ENCODE results near the gene KIFC3. TPM values are rescaled to one million over a fixed set of nuclear protein-coding genes. Genes with fewer than 3 reads are reported as not detected.

The KIFC3 gene
- total and polyA plus RNA-seq, 2 of the 13 experiments (the other 11 are each of a cell fraction or from before 2014, with no cell fraction given): 42.1 to 45.3 TPM

DNA sequence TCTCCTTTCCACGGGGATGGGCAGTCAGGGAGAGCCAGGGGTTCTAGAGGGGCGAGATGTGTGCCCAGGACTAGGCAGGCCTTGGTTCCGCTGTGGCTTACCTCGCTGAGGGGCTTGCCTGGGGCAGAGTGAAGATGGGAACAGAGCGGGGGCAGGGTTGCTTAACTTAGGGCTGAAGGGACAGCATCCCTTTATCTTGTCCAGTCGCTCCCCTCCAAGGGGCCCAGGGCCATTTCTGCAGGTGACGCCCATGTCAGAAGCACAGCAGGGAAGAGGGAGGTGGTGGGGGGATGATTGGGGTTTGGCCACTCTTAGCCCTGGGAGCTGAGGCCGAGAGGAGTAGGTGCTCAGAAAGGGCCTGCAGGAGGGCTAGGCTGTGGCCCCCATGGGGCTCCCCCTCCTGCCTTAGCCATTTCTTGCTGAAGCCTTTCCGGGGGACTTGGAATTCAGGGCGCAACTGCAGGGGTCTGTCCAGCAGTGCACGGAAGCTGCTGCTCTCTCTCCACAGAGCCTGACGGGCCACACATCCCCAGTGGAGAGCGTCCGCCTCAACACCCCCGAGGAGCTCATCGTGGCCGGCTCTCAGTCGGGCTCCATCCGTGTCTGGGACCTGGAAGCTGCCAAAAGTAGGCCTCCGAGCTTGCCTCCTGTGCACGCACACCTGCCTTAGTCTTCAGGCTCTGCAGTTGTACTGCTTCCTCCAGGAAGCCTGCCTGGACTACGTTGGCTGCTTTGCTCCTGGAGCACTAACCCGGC lies 58.2 kb downstream of the KIFC3 start:
- in situ Hi-C loops (cut with HindIII; ENCODE audit: extremely low pct_ligation_motif_present, low pct_unique_long_range_greater_than_20kb): no loop called here
- no peak; the same call in 2 of the 3 replicates for ATAC-seq
- Histone ChIP-seq H4K20me1 (ENCODE audit: insufficient read depth, low read length) (no peaks in the 10 kb centered on the region), H3K4me3 (replicated peaks in 1 of 3; ENCODE audit: insufficient read depth in 1 of 3, low read depth in 2 of 3, low read length in 3 of 3) (no peak overlapping the region), H3K9ac (ENCODE audit: insufficient read depth, low read depth, low read length) (no peak overlapping the region), H2AFZ (ENCODE audit: low read length) (no peak overlapping the region), H3K27ac (ENCODE audit: extremely low read length, insufficient read depth, low read length) (no peak overlapping the region), H3K9me3 (ENCODE audit: low read length) (no peaks in the 10 kb centered on the region), H3K27me3 (ENCODE audit: control insufficient read depth in 1 of 2, insufficient read depth in 2 of 2, low read length in 2 of 2) (no peaks in the 10 kb centered on the region), H3K4me2 (ENCODE audit: low read depth, low read length) (no peak overlapping the region), H3K36me3 (replicated peaks in 1 of 2; ENCODE audit: control insufficient read depth in 1 of 2, insufficient read depth in 2 of 2, low read length in 2 of 2) (peaks cover 12 to 32% of the 10 kb centered on the region in 2 experiments; a peak in 4 of 5 replicates), H3K4me1 (ENCODE audit: insufficient read depth, low read length) (no peaks in the 10 kb centered on the region), H3K79me2 (ENCODE audit: insufficient read depth, low read length) (no peaks in the 10 kb centered on the region)
- CTCF ChIA-PET (ENCODE audit: low intra/inter-chr PET ratio, low total read pairs): no interaction called here
- BruUV-seq (replicated peaks): no TSS peak
- TF ChIP-seq ZBTB7B (CRISPR knock-in tag; IDR thresholded peaks at IDR 0.05): no peak
- TF ChIP-seq, protein P1, sequence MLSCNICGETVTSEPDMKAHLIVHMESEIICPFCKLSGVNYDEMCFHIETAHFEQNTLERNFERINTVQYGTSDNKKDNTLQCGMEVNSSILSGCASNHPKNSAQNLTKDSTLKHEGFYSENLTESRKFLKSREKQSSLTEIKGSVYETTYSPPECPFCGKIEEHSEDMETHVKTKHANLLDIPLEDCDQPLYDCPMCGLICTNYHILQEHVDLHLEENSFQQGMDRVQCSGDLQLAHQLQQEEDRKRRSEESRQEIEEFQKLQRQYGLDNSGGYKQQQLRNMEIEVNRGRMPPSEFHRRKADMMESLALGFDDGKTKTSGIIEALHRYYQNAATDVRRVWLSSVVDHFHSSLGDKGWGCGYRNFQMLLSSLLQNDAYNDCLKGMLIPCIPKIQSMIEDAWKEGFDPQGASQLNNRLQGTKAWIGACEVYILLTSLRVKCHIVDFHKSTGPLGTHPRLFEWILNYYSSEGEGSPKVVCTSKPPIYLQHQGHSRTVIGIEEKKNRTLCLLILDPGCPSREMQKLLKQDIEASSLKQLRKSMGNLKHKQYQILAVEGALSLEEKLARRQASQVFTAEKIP (CRISPR knock-in tag; IDR thresholded peaks at IDR 0.05; ENCODE audit: borderline replicate concordance): no peak
- peak; percentile 51 for TF ChIP-seq ZFP36 (IDR thresholded peaks at IDR 0.05; ENCODE audit: borderline replicate concordance, low read depth, low read length, partially characterized antibody)
- no peak for DNase-seq (ENCODE audit: low spot score)
- 91% methylated on average over 18 of the region's 23 CpGs for WGBS (ENCODE audit: low lambda C conversion rate)
- intact Hi-C loops (cut with micrococcal nuclease; ENCODE audit: unreplicated experiment): no loop called here
- POLR2A ChIA-PET: no interaction called here
- no peak for FAIRE-seq

DNA sequence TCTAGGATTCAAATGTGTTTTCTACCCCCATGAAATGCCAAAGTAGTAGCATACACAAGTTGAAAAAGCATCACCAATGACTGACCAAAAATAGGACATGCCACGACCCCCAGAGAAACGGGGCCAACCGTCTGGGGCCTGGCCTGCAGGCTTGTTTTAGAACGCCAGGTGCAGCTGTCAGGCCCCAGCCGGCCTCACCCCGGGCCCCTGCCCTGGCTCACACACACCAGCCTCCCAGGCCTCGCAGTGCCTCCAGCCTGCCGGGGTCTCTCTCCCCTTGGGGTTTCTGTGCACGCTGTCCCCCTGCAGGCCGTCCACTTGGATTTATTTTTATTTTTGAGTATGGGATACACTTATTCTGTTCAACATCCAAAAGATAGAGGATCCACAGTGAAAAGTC lies 58.8 kb downstream of the KIFC3 start:
- Histone ChIP-seq H3K4me1 (ENCODE audit: insufficient read depth, low read length) (no peaks in the 10 kb centered on the region), H3K79me2 (ENCODE audit: insufficient read depth, low read length) (no peaks in the 10 kb centered on the region), H3K4me2 (ENCODE audit: low read depth, low read length) (no peak overlapping the region), H3K9me3 (ENCODE audit: low read length) (no peaks in the 10 kb centered on the region), H4K20me1 (ENCODE audit: insufficient read depth, low read length) (no peaks in the 10 kb centered on the region), H3K27ac (ENCODE audit: extremely low read length, insufficient read depth, low read length) (no peak overlapping the region), H3K36me3 (replicated peaks in 1 of 2; ENCODE audit: control insufficient read depth in 1 of 2, insufficient read depth in 2 of 2, low read length in 2 of 2) (peaks cover 12 to 32% of the 10 kb centered on the region in 2 experiments; a peak in 4 of 5 replicates), H2AFZ (ENCODE audit: low read length) (no peak overlapping the region), H3K9ac (ENCODE audit: insufficient read depth, low read depth, low read length) (no peak overlapping the region), H3K27me3 (ENCODE audit: control insufficient read depth in 1 of 2, insufficient read depth in 2 of 2, low read length in 2 of 2) (no peaks in the 10 kb centered on the region), H3K4me3 (replicated peaks in 1 of 3; ENCODE audit: insufficient read depth in 1 of 3, low read depth in 2 of 3, low read length in 3 of 3) (no peak overlapping the region)
- ATAC-seq (no peak), FAIRE-seq (no peak), DNase-seq (ENCODE audit: low spot score) (no peak)
- in situ Hi-C loops (cut with HindIII; ENCODE audit: extremely low pct_ligation_motif_present, low pct_unique_long_range_greater_than_20kb) (no loop called here), intact Hi-C loops (cut with micrococcal nuclease; ENCODE audit: unreplicated experiment) (no loop called here)
- no TSS peak for BruUV-seq (replicated peaks)
- POLR2A ChIA-PET: no interaction called here
- CTCF ChIA-PET (ENCODE audit: low intra/inter-chr PET ratio, low total read pairs): no interaction called here
- WGBS (ENCODE audit: low lambda C conversion rate): 97% methylated on average over 10 of the region's 10 CpGs
- no peak for TF ChIP-seq ELF3 (CRISPR knock-in tag; IDR thresholded peaks at IDR 0.05)
- no peak for TF ChIP-seq ZNF432 (CRISPR knock-in tag; IDR thresholded peaks at IDR 0.05; ENCODE audit: borderline replicate concordance)
- no peak for TF ChIP-seq ZSCAN12 (CRISPR knock-in tag; IDR thresholded peaks at IDR 0.05)
- no peak for TF ChIP-seq ZNF850 (CRISPR knock-in tag; conservative IDR thresholded peaks at IDR 0.05)
- TF ChIP-seq, protein P2, sequence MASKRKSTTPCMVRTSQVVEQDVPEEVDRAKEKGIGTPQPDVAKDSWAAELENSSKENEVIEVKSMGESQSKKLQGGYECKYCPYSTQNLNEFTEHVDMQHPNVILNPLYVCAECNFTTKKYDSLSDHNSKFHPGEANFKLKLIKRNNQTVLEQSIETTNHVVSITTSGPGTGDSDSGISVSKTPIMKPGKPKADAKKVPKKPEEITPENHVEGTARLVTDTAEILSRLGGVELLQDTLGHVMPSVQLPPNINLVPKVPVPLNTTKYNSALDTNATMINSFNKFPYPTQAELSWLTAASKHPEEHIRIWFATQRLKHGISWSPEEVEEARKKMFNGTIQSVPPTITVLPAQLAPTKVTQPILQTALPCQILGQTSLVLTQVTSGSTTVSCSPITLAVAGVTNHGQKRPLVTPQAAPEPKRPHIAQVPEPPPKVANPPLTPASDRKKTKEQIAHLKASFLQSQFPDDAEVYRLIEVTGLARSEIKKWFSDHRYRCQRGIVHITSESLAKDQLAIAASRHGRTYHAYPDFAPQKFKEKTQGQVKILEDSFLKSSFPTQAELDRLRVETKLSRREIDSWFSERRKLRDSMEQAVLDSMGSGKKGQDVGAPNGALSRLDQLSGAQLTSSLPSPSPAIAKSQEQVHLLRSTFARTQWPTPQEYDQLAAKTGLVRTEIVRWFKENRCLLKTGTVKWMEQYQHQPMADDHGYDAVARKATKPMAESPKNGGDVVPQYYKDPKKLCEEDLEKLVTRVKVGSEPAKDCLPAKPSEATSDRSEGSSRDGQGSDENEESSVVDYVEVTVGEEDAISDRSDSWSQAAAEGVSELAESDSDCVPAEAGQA (IDR thresholded peaks at IDR 0.05; ENCODE audit: low read depth): no peak
- TF ChIP-seq, protein P2 (CRISPR knock-in tag; IDR thresholded peaks at IDR 0.05; ENCODE audit: borderline replicate concordance): no peak
- TF ChIP-seq PAWR (CRISPR knock-in tag; IDR thresholded peaks at IDR 0.05; ENCODE audit: borderline replicate concordance): no peak
- TF ChIP-seq NBN (conservative IDR thresholded peaks at IDR 0.05): no peak

All from HepG2 (cell line).